Measurements from ENCODE around the gene ABTB2. TPM values are rescaled to one million over a fixed set of nuclear protein-coding genes. Genes with fewer than 3 reads are reported as not detected.

ABTB2 gene
- total RNA-seq, 1 experiment from 2014 or later = 27.3 TPM

DNA sequence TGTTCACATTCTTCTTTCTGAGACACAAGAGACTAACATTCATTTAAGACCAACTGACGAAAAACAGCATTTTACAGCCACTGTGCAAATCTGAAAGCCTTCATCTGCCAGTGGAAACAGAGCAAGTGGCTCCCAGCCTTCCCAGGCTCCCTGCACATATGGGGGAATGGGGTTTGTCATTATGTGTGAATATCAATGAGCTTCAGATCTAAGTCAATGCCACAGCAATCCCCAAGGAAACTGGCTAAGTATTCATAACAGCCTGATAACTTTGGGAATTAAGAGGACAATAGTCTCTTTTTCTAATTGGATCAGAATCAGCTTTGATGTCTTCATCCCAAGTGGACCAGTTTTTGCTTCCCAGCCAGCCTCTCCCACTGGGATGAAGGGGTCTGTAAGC, 66.9 kb downstream of the ABTB2 start:
- DNase-seq (ENCODE audit: low spot score) = no peak

DNA sequence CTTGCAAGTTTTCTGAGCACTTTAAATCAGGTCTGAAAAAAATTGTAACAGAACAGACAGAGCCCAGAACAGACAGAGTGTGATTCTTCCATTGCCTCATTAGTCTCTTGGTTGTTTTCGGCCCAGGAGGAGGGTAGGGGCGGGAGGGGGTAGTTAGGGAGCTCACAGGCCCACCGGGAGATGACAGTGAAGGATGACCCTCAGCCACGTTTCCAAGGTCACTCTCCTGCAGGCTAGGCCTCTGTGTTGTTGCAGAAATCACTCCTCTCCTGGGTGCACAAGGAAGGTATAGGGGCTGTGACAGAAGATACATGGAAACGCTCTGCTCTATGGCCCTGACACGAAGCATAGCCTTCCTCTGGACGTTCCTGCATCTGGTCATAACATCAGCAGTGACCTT, 69.3 kb downstream of the ABTB2 start:
- DNase-seq (ENCODE audit: low spot score) = no peak

GRCh38 chr11:34284811-34285481, 72.9 kb downstream of the ABTB2 start:
- no peak for DNase-seq (ENCODE audit: low spot score)

- DNase-seq (ENCODE audit: low spot score) = peak; percentile 34
Measured at GRCh38 chr11:34284156-34284555, 73.7 kb downstream of the ABTB2 start.

DNA sequence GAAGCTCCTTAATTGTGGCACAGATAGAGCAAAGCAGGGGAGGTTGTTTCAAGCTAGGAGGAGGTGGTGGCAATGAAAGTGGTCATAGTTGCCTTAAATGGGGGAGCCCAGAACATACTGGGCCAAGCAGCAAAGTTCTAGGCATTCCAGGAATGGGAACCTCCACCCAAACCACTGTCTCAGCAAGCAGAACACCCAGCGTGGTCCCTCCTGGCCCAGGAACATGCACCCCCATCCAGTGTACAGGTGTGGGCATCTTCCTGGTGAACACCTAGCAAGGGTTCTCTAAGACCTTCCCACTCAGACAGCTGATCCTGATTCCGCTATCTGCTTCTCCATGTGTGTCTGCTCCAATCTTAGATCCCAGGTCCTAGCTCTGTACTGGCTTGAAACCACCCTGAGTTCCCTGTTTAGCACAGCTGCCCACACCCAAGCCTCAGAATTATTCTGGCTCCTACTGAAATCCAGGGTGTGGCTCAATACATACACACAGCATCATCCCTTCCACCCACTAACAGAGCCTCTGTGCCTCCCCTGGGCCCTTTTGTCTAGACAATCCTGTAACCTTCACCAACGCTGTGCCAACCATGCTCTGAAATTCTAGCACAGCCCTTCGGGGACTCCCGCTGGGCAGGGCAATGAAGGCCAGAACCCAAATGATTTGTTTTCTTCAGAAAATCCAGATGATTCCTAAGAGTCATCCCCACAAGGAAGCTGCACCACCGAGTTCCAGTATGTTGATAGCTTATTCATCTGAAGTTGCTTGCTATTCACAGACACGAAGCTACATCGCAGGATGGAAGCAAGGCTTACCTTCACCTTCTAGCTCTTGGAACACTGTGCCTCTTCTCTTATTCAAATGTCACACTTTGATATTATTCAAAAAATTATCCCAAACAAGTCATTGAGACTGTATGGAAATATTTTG, 76.6 kb downstream of the ABTB2 start:
- no peak for DNase-seq (ENCODE audit: low spot score)

DNA sequence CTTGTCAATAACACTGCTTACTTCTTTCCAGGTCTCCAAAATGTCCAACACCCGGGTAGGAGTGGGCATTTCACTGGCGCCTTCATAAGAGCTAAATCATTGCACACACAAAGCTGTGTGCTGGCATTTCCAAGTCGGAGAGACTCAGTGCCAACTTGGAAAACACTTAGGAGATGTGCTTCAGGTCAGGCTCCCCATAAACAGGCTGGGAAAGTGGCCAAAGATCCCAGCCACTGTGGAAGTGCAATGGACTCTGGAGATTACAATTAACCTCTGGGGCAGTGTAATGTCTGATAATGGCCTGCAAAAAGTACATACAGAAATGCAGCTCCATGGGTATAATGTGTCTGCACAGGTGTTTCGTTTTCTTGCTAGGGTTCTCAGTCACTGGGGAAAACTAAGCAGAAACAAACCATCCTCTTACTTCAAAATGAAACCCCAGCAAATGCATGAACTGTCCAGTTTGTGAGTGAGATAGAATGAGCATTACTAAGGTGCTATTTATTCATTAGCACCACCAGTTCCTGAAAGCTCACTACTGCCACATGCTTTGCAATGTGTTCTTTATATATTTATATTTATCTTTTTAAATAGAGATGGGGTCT, 79.0 kb downstream of the ABTB2 start:
- DNase-seq (ENCODE audit: low spot score) = no peak

DNA sequence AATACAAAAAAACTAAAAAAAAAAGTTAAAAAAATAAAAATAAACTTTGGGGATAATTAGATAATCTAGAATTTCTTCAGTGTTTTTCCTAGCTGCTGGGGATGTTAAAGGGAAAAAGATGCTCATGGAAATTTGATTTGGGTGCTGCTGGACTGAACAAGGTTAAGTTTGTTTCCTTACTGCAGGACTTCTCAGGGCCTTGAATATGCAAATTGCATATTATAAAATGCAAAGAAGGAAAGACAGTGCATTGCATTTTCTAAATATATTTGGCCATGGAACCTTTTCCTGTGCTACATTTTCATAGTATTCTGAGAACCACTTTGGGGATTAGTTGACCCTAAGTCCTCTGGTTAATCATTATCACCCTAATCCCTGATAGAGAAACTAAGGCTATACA, 79.6 kb downstream of the ABTB2 start:
- DNase-seq (ENCODE audit: low spot score) = no peak

GRCh38 chr11:34277171-34277570, 80.6 kb downstream of the ABTB2 start:
- no peak for DNase-seq (ENCODE audit: low spot score)

GRCh38 chr11:34276352-34276864, 81.4 kb downstream of the ABTB2 start:
- no peak for DNase-seq (ENCODE audit: low spot score)

GRCh38 chr11:34275486-34275885, 82.3 kb downstream of the ABTB2 start:
- DNase-seq (ENCODE audit: low spot score) = peak; percentile 44

GRCh38 chr11:34274712-34275398, 83.0 kb downstream of the ABTB2 start:
- peak; percentile 99 for DNase-seq (ENCODE audit: low spot score)

DNA sequence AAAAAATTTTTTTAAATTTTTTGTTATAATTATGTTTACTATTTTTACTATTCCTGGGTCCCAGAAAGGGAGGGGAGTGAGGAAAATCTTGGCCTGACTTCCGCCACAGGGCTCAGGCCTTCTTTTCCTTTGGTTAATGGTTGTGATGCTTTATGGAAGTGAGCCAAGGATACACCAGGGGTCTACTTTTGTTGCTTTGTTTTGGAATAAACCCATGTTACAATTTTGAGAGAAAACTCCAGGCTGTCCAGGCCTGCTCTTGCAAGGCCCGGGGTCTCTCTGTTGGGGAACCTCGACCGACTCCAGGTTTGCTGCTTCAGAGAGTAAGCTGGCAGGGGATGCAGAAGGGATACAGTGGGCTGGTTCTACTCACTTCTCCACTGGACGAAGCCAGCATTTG, 84.7 kb downstream of the ABTB2 start:
- no peak for DNase-seq (ENCODE audit: low spot score)

GRCh38 chr11:34271727-34272126, 86.1 kb downstream of the ABTB2 start:
- DNase-seq (ENCODE audit: low spot score) = no peak

GRCh38 chr11:34270711-34271110, 87.1 kb downstream of the ABTB2 start:
- no peak for DNase-seq (ENCODE audit: low spot score)

GRCh38 chr11:34269694-34270245, 88.0 kb downstream of the ABTB2 start:
- no peak for DNase-seq (ENCODE audit: low spot score)

DNA sequence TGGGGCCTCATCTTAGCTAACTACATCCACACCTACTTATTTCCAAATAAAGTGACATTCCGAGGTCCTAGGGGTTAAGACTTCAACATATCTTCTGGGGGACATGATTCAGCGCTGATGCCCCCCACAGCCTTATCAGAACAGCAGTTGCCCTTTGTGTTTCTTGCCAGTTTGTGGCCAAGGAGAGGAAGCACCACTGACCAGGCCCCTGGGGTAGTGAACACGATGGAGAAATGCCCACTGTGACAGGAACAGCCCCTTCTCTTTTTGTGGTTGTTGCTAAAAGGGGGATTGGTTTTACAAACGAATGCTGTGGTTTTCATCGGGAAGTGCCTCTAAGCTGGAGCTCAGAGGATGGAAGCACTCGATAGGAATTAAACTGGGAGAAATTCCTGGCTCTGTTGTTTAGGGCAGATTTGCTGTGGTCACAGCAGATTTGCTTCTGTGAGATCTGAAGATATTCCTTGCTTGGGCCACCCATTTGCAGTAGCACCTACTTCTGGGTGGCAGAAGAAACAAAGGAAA, 88.8 kb downstream of the ABTB2 start:
- DNase-seq (ENCODE audit: low spot score) = no peak

DNA sequence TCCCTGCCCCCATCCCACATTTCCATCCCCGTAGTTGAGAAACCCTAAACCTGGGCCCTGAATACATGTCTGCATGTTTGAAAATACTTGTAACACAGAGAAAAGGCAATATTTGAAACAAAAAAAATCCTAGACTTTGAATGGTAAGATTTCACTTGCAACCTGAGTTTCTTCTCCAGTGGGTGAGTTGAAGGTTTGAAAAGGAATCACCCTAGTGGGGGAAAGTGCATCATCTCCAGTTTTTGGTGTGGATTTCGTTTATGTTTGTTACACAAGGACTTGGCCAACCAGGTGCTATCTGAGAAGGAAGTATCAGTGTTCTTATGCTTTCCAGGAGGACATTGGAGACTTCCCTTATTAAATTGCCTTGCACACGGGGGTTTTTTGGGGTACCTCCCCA, 90.4 kb downstream of the ABTB2 start:
- no peak for DNase-seq (ENCODE audit: low spot score)

- no peak for DNase-seq (ENCODE audit: low spot score)
Measured at GRCh38 chr11:34267013-34267412, 90.8 kb downstream of the ABTB2 start.

DNA sequence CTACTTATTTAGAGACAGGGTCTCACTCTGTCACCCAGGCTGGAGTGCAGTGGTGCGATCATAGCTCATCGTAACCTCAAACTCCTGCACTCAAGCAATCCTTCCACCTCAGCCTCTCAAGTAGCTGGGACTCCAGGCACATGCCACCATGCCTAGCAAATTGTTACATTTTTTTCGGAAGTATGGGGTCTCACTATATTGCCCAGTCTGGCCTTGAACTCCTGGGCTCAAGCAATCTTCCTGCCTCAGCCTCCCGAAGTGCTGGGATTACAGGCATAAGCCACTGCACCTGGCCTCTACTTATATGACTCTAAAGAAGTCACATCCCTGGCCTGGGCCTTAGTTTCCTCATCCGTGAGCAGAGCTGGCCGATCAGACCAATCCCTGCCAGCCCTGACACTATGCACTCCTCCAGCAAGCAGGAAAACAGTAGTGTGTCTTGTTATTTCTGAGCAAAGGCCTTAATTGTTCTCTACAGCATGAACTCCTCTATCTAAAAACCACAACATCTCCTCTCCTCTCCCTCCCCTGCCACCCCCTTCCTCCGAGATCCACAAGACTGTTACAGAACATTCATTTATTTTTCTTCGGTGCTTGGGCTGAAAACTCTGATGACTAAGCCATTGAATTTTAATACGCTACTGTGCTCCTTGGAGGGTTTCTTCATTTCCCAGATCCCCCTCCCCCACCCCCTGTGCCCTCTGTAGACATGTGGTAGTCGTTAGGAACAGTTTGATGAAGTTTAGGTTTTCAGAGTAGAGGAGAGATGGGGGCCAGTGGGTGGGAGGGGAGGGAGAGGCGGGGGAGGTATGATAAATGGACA, 91.5 kb downstream of the ABTB2 start:
- peak; percentile 24 for DNase-seq (ENCODE audit: low spot score)

Measured in HT-29 (cell line).